Measurements from ENCODE around the gene TCF3. TPM values are rescaled to one million over a fixed set of nuclear protein-coding genes. Genes with fewer than 3 reads are reported as not detected.

TCF3 gene
- total RNA-seq, 6 experiments from 2014 or later: 11.0 to 30.1 (median 15.9) TPM

DNA sequence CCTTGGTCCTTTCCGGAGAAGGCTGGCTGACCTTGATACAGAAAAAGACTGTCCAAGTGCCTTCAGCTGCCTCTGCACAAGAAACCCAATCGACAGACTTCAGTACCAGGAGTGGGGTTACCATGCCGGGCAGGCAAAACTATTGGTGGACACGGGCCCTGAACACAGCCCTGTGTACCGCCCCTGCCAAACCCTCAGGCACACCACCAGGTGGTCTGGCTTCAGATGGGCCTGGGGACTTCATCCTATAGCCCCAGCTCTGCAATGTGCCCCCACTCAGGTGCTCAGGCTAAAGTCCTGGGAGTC lies 17.5 kb downstream of the TCF3 start:
- Histone ChIP-seq H3K36me3 (peaks cover 0 to 2% (median 0%) of the 10 kb centered on the region in 4 donors), H3K4me3 (no peak overlapping the region), H3K27me3 (no peaks in the 10 kb centered on the region), H3K9me3 (no peaks in the 10 kb centered on the region), H3K27ac (no peak overlapping the region), H3K4me1 (no peaks in the 10 kb centered on the region)
- no peak for TF ChIP-seq POLR2A (IDR thresholded peaks at IDR 0.05)
- TF ChIP-seq, protein P1, sequence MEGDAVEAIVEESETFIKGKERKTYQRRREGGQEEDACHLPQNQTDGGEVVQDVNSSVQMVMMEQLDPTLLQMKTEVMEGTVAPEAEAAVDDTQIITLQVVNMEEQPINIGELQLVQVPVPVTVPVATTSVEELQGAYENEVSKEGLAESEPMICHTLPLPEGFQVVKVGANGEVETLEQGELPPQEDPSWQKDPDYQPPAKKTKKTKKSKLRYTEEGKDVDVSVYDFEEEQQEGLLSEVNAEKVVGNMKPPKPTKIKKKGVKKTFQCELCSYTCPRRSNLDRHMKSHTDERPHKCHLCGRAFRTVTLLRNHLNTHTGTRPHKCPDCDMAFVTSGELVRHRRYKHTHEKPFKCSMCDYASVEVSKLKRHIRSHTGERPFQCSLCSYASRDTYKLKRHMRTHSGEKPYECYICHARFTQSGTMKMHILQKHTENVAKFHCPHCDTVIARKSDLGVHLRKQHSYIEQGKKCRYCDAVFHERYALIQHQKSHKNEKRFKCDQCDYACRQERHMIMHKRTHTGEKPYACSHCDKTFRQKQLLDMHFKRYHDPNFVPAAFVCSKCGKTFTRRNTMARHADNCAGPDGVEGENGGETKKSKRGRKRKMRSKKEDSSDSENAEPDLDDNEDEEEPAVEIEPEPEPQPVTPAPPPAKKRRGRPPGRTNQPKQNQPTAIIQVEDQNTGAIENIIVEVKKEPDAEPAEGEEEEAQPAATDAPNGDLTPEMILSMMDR (IDR thresholded peaks at IDR 0.05): no peak
- no peak for DNase-seq
- intact Hi-C loops (cut with DNase I): no loop called here
- no CpG with 5 or more reads among the region's 5 CpGs for WGBS (ENCODE audit: insufficient coverage, low coverage, low lambda C conversion rate, missing lambda C conversion rate)
- no peak for ATAC-seq

DNA sequence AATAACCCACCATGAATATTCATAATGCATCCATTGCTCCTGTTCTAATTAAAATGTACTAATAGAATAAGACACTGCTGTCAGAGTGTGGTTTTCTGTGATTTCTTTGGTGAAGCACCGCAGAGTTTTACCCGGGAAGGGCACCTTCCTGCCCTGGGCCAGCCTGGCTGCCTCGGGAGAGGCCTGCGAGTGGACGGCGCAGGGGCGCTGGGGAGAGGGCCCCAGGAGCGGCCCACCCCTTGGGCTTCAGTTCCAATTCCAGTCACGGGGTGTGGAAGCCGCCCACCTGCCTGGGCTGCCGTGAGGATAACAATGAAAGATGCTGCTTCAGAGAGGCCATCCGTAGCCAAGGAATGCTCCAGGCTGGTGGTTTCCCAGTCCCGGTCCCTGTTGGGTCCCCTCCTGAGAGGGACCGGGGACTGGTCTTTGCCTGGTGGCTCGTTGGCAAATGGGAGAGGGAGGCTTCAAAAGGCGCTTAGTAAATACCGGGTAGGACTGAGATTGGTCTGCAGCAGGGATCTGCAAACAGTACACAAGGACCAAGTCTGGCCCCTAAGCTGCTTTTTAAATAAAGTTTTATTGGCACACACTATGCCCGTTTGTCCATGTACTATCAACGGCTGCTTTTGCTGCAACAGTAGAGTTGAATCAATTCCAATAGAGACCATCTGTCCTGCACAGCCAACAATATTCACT lies 18.0 kb downstream of the TCF3 start:
- H3K9me3 ChIP-seq: no peaks in the 10 kb centered on the region

DNA sequence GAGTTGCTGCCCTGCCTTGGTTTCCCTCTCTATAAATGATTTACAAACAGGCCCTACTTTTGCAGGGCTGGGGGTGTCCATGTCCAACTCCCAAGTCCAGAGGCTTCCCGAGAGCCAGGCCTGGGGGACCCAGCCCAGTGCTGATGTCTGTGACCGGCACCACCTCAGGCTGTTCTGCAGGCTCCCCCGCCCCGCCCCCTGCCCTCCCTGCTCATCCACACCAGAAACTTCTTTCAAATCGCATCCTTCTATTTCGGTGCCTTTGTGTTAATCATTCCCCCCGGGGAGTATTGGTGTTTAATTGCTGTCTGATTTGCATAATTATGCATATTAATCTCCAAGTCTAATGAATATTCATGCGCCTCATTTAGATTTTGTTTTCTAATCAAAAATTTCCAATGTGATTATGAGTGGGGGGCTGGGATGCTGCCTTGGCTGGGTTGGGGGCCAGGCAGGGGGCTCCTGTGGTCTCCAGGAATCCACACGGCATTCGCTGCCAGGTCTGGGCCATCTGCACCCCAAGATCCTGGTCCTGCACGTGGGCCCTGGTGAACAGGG lies 19.1 kb downstream of the TCF3 start:
- H3K27ac ChIP-seq: no peak overlapping the region

More for the DNA sequence above, 18.0 kb downstream of the TCF3 start:
- TF ChIP-seq, protein P1 (IDR thresholded peaks at IDR 0.05): no peak
- no peak for TF ChIP-seq POLR2A (IDR thresholded peaks at IDR 0.05)
- WGBS (ENCODE audit: insufficient coverage, low coverage, low lambda C conversion rate, missing lambda C conversion rate): 92% methylated on average over 7 of the region's 19 CpGs
- Histone ChIP-seq H3K27ac (no peak overlapping the region), H3K4me3 (no peak overlapping the region), H3K36me3 (peaks cover 0 to 2% (median 0%) of the 10 kb centered on the region in 4 donors), H3K27me3 (no peaks in the 10 kb centered on the region), H3K4me1 (no peaks in the 10 kb centered on the region)
- no peak for DNase-seq
- no peak for ATAC-seq
- intact Hi-C loops (cut with DNase I): no loop called here

DNA sequence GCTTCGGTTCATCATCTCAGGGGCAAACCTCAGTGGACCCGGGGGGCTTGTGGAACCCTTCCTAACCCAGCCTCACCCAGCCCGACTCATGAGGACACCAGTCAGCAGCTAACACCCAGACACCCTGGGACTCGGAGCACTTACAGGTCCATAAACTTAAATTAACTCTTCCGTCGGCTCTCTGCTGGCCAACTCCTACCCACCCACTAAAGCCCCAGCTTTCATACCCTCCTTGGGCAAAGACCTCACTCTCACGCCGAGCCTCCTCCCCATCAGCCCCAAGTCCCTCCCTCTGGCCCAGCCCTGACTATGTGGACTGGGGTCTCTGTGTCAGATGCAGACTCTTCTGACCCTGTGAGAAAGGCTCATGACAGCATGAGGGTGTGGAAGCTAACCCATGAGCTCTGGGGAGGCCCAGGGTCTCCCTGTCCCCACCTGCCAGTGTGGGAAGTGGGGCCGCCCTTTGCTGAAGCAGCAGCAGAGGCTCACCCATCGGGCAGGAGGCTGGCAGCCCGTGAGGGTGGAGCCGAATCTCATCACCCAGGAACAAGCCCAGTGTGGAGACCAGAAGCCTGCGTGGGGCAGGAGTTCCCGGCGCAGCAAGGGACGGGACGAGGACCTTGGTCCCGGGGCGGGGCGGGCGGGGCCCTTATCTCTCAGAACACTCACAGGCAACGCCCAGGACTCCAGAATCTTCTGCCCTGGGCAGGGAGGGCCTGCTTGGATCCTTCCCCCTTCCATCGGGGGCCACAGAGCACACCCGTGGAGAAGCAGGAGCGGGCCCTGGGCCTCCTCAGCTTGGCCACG lies 19.8 kb downstream of the TCF3 start:
- TF ChIP-seq, protein P1 (IDR thresholded peaks at IDR 0.05): no peak
- TF ChIP-seq POLR2A (IDR thresholded peaks at IDR 0.05): no peak
- ATAC-seq (peak in 1 of 4 donors; percentile 35), DNase-seq (no peak)
- 95% methylated on average over 3 of the region's 26 CpGs for WGBS (ENCODE audit: insufficient coverage, low coverage, low lambda C conversion rate, missing lambda C conversion rate)
- no peaks in the 10 kb centered on the region for H3K4me1 ChIP-seq
- H3K4me3 ChIP-seq: no peak overlapping the region
- no peak overlapping the region for H3K27ac ChIP-seq
- H3K27me3 ChIP-seq: no peaks in the 10 kb centered on the region
- H3K9me3 ChIP-seq: no peaks in the 10 kb centered on the region
- peaks cover 0 to 2% (median 0%) of the 10 kb centered on the region in 4 donors for H3K36me3 ChIP-seq
- intact Hi-C loops (cut with DNase I): no loop called here

More for the DNA sequence above, 19.1 kb downstream of the TCF3 start:
- no peaks in the 10 kb centered on the region for H3K27me3 ChIP-seq
- H3K4me1 ChIP-seq: no peaks in the 10 kb centered on the region
- H3K9me3 ChIP-seq: no peaks in the 10 kb centered on the region
- 92% methylated on average over 8 of the region's 11 CpGs for WGBS (ENCODE audit: insufficient coverage, low coverage, low lambda C conversion rate, missing lambda C conversion rate)
- peaks cover 0 to 2% (median 0%) of the 10 kb centered on the region in 4 donors for H3K36me3 ChIP-seq
- TF ChIP-seq POLR2A (IDR thresholded peaks at IDR 0.05): no peak
- TF ChIP-seq, protein P1 (IDR thresholded peaks at IDR 0.05): no peak
- intact Hi-C loops (cut with DNase I): no loop called here
- ATAC-seq (no peak), DNase-seq (no peak)
- H3K4me3 ChIP-seq: no peak overlapping the region
